CD4-positive, alpha-beta T cell treated with Interleukin-4 for 4 hours (primary cell): ENCODE data around the gene TMEFF2.
"Not testable (repeated sequence)": the region's sequence is repeated elsewhere in the genome, so short reads cannot be mapped to it uniquely, and the experiment has no call there.

Source experiments
- DNase-seq: peaks from one replicate; pipeline ENCODE4 v3.0.0-alpha.2; 2020

Gene TMEFF2

DNA sequence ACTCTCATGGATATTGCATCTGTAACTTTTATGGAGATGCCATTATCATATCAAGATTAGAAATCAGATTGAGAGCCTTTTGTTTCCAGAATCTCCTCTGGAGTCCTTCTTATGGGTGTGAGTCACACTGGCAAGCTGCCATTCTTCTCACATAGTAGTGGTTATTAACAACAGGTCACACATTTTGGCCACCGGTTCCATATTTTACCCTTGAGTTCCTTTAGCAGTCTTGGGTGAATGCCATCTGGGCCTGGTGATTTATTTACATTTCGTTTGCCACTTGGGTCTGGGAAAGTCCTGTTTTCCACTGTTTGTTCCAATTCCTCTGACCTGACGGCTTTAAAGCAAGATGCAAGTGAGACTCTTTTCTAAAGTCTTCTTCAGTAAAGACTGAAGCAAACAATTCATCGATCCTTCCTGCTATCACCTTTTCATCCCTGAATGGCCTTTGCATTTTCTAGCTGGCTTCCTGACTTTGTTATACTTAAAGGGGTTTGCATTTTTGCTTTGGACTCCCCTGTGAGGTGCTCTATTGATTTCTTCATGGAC, 267.3 kb downstream of the TMEFF2 start:
- no peak for DNase-seq

DNA sequence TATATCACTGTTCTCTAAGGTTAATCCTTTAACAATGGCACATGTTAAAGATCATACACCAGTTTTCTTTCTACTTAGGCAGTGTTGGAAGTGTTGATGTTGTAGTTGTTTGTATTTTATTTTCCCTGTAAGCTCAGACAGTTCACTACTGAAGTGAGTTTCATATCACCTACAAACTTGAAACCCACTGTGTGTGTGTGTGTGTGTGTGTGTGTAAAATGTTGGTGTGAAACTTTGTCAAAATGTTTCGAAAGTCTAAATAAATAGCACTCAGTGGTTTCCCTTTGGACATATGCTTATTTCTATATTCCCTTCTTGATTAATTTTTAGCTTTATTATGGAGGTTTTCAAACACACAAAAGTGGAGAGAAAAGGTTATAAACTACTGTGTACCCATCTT, 268.1 kb downstream of the TMEFF2 start:
- no peak for DNase-seq

DNA sequence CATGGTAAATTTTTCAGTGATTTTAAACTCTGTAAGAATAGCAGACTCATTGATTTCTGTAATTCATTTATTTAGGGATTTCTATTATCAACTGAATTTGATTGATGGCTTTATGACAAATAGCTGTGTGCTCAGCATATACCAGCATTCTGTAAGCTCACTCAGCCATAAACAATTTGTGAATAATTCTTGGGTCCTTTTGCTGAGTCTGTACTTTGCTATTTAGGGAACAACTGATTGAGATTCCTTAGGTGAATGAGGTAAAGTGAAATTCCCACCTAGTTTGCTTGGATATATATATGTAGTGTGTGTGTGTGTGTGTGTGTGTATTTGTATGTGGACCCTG, 271.1 kb downstream of the TMEFF2 start:
- no peak for DNase-seq

DNA sequence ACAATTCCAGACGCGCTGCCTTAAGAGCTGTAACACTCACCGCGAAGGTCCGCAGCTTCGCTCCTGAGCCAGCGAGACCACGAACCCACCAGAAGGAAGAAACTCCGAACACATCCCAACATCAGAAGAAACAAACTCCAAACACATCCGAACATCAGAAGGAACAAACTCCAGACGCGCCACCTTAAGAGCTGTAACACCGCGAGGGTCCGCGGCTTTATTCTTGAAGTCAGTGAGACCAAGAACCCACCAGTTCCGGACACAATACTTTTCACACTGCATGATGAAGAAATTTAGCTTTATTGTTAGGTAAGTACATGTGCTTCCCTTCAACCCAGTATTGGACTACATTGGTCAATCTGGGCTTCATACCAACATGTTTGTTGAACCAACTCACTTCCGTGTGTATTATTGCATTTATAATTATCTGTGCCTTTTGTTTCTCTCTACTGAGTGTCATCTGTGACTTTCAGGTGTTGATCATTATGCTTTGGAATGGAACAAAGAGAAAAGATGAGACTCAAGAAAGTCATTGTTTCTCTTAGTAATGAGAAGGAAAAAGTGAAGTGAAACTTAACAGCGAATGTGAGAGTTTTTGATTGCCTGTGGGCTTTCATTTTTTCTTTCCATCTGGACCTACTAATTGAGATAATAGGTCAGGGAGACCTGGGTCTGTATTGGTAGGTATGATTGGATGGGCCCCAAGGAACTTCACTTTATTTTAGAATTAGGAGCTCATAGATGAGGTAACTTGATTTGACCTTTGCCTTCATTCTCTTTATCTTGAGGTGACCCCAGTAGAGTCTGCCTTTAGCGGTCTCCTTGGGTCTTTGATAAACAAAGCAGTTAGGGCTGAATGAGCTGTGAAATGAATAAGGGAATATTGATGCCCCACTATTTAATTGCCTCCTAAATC, 271.7 kb downstream of the TMEFF2 start:
- no peak for DNase-seq

DNA sequence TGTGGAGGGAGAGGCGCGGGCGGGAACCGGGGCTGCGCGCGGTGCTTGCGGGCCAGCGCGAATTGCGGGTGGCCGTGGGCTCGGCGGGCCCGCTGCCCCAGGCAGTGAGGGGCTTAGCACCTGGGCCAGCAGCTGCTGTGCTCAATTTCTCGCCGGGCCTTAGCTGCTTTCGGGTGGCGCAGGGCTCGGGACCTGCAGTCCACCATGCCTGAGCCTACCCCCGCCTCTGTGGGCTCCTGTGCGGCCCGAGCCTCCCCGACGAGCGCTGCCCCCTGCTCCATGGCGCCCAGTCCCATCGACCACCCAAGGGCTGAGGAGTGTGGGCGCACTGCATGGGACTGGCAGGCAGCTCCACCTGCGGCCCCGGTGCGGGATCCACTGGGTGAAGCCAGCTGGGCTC, 273.1 kb downstream of the TMEFF2 start:
- not testable (repeated sequence) for DNase-seq

DNA sequence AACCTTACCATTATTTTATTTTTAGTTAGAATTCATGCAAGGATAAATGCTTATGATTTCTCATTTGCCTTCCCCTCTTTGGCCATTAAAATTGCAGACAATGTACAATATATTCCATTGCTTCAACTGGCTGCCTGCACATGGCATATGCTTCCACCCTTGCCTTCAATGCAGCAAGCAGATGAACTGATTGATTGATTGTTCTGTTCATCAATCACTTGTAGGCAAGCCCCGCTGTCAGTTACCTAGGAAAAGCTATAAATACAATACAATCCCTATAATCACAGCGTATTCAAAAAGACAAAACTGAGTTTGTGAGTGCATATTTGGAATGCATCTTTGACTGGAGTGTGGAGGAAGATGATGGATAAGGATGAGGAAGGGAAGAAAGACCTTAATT, 274.2 kb downstream of the TMEFF2 start:
- no peak for DNase-seq

DNA sequence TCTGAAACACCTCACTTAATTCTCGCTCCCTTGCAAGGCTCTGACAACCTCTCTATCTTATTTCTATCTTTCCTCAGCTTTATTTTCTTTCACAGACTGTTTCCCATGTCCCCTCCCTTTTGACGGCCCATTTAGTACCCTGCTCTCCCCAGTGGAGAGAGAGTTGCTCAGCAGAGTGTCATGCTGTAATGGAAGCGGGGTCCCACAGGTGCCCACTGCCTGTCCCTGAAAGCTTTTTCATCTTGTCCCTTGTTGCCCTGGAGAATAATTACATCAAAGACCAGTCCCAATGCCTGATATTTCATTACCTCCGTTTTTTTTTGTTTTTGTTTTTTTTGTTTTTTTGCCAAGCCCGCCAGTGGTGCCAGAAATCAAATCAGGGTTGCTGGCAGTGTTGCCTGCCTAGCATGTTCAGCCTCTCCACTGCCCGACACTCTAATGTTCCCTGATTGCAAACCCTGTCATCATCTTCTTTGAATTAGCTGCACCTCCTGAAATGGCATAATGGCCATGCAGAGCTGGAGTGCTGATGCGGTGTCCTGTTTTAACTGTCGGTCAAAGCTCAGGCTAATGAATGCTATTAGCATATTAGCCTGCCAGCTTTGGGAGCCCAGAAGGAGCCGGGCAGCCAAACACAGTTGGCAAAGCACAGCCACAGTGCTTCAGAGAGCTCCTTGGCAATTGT, 276.6 kb downstream of the TMEFF2 start:
- no peak for DNase-seq

DNA sequence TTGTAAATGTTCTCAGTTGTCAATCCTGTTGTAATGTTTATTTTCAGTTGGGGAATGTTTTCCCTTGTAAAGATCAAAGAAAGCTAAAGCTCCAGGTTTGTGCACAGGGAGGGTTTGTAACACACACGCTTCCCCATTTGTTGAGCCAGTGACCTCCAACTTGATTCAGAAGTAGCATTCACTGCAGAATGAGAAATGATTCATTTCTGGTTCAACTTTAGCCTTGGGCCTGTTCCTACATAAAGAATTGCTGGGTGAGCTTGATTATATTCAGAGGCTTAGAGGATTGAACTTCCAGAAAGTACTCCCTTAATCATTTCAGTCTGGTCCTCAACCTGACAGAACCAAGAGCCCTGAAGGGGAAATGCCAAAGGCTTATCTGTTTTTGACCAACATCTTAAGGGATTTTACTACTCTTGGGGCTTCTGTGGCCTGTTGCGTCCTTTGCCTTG, 277.3 kb downstream of the TMEFF2 start:
- no peak for DNase-seq

DNA sequence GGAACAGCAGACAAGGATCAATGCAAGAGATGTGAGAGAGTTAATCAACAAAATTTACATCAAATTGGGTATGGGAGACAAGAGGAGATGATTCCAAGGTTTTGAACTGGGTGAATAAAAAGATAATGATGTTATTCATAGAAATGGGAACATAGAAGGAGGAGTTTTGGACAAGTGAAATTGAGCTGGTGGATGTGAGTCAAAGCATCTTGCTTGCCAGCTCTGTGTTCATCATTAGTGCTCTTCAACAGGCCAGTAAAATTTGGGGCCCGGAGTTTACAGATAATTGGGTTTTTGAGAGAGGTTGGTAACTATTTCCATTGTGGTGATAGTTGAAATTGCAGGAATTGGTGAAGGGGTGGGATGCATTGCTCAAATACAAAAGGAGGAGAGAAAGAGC, 277.9 kb downstream of the TMEFF2 start:
- DNase-seq, result no peak

DNA sequence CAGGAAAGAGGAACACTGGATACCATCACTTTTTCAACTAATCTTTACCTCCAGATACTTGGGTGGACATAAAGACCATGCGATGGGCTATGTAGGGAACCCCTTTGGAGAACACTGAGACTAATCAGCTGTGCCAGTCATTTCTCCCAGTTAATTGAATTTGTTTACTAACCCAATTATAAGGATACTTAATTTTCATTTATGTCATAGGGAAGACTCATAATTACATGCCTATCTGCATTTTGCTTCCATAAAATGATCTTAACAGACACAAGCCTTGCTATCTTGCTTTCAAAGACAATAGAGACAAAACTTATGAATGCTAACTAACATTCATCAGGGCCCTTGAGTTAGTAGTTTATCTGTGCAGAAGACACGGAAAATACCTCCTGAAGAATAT, 279.0 kb downstream of the TMEFF2 start:
- DNase-seq, result no peak

DNA sequence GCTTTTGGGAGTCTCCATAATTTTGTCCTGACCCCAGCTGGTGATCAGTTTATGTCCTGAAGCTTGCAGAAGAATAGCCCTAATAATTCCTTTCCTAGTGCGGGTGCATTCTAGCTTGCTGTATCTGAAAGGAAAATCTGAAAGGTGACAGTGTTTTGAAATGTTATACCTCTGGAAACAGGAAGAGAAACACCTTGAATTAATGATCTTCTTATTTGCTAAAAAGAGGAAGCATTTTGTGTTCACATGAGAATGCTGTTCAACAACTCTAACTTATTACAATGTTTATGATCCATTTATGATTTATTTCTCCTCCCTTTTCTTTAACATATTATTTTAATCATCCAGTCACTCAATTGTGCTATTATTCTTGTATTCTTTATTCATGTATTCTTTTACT, 280.9 kb downstream of the TMEFF2 start:
- no peak for DNase-seq

DNA sequence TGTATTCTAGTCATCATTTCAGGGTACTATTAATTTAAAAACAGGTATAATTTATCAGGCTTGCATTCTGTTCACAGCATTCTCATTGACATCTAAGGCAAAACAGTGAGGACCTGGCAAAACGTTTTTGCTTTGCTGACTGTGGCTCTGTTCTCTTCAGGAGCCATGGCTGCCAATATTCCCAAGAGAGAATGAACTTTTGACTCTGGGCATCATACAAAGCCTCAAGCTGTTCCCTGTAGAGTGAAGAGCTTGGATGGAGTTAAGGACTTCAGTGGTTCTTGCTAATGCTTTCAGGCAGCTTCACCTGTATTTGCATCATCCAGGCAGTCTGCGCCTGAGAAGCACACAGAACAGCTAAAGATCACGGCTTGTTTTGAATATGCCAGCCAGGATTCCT, 282.0 kb downstream of the TMEFF2 start:
- DNase-seq, result no peak

DNA sequence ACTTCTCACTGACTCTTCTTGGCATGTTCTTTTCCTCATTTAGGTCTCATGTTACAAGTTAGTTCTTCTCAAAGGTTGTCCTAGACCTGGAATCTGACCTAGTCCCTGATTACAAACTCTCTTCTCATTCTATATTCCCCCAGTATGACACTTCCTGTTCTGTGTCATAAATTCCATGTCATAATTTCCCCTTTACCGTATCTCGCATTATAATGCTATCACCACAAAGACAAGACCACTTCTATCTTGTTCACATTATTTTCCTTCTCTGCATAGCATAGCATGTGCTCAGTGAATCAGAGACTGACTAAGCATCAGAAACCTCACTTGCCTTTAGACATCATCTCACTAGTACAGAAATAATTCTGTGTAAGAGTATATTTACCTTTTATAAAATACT, 284.2 kb downstream of the TMEFF2 start:
- DNase-seq, result no peak

DNA sequence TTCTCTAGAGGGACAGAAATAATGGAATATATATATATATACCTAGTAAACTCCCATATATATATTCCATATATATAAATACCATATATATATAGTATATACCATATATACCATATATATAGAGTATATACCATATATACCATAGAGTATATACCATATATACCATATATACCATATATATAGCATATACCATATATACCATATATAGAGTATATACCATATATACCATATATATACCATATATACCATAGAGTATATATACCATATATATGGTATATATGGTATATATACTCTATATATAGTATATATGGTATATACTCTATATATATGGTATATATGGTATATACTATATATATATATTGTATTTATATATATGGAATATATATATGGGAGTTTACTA, 285.9 kb downstream of the TMEFF2 start:
- no peak for DNase-seq

DNA sequence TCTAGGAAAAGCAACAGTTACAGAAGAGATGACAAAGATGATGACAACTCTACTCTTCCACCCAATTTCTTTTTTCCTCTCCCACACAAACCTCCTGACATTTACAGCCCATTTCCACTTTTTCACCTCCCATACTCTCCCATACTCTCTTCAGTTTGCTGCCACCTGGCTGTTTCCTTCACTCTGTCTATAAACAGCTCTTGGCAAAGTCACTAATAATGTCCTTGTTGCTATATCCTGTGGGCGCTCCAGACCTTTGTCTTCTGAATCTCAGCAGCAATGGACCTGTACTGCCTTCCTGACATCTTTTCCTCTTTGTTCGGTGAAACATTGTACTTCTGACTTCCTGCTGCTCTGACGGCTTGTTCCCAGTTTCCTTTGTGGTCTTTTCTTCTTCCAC, 287.2 kb downstream of the TMEFF2 start:
- DNase-seq, result no peak

DNA sequence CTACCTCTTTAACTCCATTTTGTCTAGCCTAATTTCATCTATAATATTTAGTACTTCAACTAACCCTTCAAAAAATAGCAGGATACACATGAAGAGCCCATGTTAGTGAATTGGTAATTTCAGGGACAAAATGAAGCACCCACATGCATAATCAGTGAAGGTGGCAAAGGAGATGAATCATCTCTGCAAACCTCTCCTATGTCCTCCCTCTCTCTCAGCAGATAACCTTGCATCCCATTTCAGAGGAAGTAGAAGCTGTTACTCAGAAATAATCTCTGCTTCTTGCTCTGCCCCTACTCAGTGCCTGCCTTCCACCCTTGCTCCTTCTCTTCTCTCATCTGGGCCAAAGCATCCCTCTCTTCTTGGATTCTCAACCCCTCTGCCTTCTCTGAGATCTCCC, 287.6 kb downstream of the TMEFF2 start:
- DNase-seq, result no peak

DNA sequence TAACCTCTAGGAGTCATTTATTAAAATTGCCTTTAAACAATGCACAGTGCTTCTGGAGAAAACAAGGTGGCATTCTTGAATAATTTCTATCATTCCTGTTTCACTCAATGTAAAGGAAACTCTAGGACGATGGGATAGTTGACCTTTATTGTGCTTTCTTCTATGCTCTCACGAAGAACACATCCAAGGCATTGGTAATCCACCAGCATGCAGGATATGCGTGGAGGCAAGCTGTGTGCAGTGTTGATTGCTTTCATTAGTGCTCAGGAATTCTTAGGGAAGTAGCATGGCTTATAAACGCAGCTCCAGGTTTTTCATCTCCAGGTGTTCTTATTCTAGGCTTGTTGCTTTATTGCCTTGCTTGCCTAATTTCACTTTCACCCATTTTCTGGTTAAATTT, 289.4 kb downstream of the TMEFF2 start:
- no peak for DNase-seq

DNA sequence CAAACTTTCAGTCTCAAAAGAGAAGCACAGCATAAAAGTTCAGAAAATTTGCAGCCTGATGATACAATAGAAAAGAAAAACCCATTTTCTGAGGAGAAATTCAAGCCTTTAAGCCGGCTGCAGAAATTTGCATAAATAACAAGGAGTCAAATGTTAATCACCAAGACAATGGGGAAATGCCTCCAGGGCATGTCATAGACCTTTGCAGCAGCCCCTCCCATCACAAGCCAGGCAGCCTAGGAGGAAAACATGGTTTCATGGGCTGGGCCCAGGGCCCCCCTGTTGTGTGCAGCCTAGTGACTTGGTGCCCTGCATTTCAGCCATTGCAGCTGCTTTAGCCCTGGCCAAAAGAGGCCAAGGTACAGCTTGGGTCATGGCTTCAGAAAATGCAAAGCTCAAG, 293.7 kb downstream of the TMEFF2 start:
- no peak for DNase-seq

DNA sequence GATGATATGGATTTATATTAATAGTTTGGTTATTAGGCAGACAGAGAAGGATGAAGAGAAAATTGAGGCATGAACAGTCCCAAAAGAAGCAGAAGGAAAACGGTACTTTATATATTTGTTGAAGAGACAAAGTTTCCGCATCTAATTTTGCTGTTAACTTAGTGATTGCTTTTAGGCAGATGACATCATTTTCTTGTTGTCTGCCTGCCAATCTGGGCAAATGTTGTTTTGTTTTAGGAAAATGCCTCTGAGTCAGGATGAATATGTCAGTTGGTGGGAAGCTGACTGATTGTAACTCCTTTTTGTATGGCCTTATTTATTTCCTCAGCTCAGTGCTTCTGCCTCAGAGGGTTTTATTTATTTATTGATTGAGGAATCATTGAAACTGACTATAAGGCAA, 295.3 kb downstream of the TMEFF2 start:
- DNase-seq, result no peak
